Stimulated activated CD4-positive, alpha-beta T cell treated with anti-CD3 and anti-CD28 coated beads, TNF-alpha, amount 100 ng/mL, for 1 hour (primary cell): Measurements from ENCODE around the gene HUNK.
"Not testable (repeated sequence)": the region's sequence is repeated elsewhere in the genome, so short reads cannot be mapped to it uniquely, and the experiment has no call there.

Experiments
- DNase-seq, 3 donors: peaks; one replicate each; pipeline ENCODE4 v3.0.0-alpha.2; 2020; ENCODE audit warnings: low read depth in 3 of 3, low spot score in 1 of 3

The HUNK gene

DNA sequence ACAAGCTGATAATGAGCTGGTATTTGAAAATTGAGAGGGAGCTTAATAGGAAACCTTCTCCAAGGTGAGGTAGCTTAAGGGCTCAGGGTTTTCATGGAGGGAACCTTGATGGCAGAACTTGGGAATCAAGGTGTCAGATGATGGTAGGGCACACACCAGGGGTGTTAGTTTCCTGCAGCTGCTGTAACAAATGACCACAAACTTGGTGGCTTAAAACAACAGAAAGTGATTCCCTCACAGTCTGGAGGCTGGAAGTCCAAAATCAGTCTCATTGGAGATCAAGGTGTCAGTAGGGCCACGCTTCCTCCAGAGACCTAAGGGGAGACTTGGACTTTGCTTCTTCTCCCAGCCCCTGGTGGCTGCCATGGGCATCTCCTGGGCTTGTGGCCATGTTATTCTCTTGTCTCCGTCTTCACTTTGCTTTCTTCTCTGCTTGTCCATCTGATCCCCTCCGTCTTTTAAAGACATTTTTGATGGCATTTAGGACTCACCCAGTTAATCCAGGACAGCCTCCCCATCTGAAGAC lies 45.5 kb downstream of the HUNK start:
- DNase-seq, result no peak

DNA sequence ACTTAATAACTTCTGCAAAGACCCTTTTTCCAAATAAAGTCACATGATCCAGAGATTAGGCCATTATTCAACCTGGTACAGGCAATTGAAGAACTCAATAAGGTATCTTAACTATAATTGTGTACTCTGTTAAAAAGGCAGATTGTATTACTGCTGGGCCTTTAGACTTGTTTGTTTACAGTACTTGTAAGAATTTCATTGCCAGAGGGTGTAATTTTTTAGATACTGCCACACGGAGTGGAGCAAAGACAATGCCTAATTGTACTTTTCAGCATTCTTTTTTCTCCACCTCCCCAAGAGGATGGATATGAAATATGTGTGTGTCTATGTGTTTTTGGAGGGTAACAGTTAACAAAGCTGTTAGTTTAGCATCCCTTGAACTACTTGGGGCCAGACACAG lies 47.5 kb downstream of the HUNK start:
- DNase-seq, result no peak

DNA sequence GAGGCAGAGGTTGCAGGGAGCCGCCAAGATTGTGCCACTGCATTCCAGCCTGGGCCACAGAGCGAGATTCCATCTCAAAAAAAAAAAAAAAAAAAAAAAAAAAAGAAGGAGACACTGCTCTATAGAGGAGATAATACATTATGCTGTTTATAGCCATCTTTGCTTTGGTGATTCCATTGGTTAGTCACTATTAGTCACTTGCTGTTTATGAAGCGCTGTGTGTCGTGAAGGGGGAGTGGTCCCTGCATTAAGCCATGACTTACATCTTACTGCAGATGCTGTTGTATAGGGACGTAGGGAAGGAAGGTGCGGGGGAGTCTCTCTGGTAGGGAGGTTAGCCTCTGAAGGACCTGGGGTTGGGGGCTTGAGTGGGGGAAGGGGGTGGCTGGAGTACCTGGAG lies 48.3 kb downstream of the HUNK start:
- DNase-seq, result no peak

DNA sequence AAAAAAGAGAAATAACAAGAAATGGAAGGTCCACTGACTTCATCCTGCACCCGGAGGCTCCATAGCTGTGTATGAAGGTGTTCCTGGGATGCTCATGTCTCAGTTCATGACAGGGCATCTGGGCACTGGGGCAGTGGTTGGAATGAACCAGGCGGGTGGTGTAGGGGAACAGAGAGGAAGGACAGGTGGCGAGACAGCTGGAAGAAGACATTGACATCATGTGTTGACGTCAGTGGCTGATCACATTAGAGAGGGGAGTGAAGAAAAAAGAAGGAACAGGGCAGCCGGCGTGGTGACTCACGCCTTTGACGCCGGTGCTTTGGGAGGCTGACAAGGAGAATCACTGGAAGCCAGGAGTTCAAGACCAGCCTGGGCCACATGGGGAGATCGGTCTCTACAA lies 50.1 kb downstream of the HUNK start:
- no peak for DNase-seq

DNA sequence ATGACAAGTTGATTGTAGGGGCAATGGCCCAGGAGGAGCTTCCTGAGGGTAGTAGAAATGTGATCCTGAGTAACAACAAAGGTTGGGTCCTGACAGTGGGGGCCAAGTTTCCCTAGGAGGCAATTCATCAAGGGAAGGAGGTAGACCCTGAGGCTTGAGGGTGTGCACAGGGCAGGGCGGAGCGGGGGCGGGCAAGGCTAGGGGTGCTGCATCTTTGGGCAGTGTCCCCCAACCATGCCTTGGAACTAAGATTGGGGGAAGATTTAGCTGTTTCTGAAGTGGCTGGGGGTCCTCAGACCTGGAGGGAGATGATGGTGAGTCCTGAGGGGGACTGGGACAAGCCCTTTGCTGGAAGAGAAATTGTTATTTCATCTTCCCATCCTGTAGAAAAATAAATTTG lies 50.9 kb downstream of the HUNK start:
- no peak for DNase-seq

DNA sequence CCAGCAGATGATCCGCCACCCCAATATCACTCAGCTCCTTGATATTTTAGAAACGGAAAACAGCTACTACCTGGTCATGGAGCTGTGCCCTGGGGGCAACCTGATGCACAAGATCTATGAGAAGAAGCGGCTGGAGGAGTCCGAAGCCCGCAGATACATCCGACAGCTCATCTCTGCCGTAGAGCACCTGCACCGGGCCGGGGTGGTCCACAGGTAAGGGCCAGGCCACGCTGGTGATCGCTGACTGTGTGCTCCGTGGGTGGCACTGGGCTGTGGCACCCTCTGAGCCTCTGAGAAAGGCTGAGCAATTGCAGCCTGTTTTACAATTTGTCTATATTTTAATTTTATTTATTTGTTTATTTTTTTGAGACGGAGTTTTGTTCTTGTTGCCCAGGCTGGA lies 51.7 kb downstream of the HUNK start:
- DNase-seq, result no peak

DNA sequence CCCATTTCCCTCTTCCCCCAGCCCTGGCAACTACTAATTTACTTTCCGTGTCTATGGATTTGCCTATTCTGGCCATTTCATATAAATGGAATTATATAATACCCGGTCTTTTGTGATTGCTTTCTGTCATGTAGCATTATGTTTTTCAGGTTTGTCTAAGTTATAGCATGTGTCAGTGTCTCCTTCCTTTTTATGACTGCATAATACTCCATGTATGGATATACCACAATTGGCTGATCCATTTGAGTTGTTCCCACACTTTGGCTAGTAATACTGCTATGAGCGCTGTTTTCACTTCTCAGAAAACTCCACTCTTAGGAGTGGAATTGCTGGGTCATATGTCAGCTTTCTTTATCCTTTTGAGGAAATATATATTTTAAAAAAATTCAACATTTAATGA lies 53.7 kb downstream of the HUNK start:
- DNase-seq, result no peak

DNA sequence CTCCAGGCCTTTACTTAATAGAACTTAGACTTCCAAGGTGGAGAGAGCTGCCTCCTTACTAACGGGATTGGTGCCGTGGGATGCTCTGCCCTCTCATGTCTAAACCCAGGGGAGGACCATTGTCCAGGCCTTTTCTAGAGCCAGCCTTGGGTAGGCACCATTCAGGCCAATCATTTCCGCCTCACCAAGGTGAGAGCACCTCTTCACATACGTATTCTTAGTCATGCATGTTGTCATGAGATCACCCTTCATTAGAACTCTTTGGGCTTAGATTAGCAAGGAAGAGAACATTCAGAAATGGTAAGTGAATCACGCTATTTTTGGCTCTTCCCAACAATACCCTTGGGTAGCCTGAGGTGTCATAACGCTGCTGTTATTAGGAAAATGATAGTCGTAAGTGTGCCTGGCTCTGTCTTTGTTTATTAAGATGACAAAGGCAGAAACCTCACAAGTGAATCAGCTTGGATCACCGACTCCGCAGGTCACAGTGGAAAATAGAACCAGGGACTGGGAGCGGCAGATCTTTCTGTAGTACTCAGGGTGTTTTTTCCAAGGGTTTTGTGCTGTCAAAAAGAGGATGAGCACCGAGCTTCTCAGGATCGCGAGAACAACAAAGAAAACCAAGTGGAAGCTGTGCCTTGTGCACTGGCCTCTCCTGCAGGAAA lies 55.0 kb downstream of the HUNK start:
- no peak for DNase-seq

DNA sequence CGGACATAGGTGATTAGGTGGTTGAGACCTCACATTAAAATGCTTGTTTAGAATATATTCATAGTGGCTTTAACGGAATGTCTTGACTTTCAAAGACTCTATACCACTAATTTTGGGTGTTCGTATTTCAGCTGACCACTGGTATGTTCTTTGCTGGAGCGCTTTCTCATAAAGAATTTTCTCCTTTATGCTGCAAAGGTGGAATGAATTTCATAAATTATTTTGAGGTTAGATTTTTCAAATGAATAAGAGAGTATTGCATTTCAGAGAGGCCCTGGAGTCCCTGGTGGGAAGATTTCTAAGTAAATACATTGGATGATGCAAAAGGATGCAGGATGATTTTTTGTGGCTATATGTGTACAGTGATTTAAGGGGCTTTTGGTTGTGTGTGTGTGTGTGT lies 55.8 kb downstream of the HUNK start:
- no peak for DNase-seq

DNA sequence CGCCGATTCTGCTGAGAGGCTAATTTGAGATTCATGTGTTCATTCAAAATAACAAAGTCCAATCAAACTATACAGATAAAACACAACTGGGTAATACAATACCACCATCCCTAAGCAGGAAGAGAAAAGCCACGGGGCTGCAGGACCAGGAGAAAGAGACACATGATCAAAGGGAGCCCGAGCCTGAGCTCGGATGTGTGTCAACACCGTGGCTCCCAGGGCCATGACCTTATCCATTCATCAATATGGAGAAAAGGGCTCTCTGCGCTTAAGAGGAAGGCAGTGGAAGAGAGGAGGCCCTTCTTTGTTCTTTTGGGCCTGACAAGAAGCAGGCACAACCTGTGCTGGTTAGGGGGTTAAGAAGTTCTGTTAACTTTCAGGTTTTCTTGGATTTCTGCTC lies 56.7 kb downstream of the HUNK start:
- DNase-seq, result no peak

DNA sequence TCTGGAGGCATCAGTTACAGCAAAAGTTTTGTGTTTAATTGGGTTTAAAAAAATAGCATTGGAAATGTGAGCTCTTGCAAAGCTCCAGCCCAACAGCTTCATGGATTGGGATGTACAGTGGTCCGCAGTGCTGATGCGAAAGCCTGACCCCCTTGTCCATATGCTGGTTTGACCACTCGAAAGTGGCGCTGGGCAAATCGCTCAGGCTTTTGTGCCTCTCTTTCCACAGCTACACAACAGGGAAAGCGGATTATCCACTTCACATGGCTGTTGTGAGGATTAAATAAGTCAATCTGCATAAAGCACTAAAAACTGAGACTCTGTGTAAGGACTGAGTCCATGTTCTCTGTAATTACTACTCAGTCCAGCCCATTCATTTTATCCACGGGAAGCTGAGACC lies 57.2 kb downstream of the HUNK start:
- no peak for DNase-seq

DNA sequence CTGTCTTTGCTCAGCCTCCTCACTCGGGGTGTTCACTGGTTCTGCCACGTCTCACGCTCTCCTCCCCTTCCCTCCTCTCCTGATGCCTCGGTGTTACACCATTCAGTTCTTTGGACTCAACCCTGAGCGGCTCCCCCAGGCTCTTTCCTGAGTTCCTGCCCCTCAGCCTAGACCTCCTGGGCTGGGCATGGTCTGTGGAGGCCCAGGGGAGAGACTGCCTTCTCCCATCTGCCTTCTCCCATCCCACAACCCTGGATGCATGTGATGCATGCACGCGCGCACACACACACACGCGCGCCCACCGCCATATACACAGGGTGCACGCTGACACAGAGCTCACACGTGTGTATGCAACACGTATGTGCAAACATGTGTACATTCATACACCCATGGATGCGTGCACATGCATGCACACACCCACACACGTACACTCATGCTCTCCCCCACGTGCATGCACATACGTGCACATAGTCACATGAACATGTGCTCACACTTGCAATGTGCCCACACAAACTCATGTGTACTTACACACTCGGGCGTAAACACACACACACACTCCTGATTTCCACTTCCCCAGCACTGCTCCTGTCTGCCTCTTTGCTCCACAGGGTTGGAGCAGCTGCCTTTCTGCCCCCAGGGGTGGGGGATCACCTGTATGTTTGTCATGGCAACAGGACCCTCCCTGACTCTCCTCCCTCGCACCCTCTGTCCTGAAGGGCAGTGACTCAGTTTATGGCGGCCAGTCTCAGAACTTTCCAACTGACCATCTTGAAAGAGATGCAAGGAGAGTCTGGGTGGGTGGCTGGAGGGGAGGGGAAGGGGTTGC lies 59.0 kb downstream of the HUNK start:
- no peak for DNase-seq

DNA sequence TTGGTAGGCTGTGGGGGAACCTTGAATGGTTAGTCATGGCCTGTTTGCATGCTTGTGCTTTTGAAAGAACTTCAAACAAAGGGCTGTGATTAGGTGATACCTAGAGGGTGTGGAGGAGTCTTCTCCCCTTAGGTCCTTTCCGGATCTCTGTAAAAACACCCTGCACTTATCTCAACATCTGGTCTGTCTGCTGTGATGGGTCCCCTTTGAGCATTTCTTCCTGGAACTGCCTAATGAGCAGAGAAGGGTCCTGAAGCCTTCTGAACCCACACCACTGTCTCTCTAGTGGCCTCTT lies 59.6 kb downstream of the HUNK start:
- DNase-seq, result no peak

DNA sequence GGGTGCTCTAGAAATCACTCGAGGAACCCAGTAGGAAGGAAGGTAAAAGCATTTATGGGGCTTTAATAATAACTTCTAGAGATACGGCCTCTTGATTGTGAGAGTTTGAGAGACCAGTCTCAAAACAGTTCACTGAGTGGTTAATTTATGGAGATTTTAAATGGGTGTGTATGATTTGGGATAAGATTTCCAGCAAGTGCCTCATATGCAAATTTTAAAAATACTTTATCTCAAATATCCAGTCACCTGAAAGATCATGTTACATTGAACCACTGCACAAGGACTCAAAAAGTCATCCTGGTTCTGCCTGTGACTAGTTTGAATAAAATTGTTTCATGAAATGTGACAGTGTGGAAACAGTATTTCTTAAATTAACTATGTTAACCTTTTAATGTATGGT lies 64.5 kb downstream of the HUNK start:
- DNase-seq, result no peak

DNA sequence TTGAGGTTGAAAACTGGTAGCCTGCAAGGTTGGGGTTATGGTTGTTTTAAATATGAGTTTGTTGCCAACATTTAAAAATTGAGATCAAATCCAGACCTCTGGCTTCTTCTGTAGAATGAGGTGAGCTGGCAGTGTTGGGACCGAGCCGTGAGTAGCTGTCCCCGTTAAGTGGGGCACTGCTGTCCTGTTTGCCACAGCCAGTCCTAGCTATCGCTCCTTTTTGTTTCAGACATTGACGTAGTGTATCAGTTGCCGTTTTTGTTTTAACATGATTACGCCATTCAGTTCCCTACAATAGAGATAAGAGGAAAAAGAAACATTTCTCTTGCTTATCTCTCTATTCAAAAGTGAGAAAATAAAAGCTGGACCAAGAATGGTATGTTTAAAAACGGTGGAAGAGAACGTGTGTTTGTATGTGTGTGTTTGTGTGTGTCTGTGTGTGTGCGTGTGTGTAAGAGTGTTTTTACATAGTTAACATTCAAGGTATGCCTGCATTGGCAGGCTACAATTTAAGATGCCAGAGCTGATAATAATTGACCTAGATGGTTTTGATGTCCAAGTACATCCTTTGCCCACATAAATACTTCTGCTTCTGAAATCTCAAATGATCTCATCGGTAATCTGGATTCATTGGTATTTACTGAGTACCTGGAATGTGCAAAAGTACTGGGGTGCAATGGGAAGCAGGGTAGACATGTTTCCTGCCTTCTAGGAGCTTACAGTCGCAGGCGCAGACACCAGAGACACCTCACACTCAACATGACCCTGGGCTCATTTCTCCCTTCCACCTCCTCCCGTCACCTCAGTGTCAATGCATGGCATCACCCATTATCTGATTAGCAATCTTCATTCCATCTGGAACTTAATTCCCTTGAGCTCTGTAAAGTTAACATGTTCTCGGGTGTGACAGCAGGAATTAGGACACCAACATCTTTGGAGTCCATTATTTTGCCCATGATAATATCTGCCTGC lies 65.8 kb downstream of the HUNK start:
- DNase-seq, result no peak

DNA sequence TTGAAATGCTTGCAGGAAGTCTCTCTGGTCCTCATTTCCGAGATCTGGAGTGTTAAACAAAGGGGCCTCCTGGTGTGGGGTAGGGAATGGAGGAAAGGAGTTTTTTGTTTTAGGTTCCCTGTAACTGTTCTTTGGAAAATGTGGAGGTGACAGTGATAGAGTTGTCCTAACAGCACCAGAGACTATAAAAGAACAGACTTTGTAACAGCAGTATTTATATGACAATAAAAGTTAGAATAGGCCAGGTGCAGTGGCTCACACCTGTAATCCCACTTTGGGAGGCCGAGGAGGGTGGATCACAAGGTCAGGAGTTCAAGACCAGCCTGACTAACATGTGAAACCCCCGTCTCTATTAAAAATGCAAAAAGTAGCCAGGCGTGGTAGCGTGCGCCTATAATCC lies 68.9 kb downstream of the HUNK start:
- no peak for DNase-seq

DNA sequence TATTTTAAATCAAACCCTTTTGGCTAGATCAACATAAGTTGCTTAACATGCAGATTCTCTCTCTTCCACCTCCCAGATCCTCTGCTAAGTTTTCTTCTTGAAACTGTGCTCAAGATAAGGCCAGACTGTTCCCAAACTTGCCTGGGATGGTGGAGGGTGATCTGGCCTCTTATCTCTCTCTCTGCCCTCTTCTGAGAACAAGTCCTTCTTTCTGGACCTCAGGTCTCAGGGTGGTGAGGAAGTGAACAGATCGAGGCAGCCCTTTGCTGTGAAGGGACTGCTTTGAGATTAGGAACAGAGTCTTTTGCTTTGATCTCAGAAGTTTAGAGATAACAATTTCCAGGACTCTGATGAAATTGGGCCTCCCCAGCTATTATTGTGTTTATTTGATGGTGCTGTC lies 70.7 kb downstream of the HUNK start:
- DNase-seq, result no peak

DNA sequence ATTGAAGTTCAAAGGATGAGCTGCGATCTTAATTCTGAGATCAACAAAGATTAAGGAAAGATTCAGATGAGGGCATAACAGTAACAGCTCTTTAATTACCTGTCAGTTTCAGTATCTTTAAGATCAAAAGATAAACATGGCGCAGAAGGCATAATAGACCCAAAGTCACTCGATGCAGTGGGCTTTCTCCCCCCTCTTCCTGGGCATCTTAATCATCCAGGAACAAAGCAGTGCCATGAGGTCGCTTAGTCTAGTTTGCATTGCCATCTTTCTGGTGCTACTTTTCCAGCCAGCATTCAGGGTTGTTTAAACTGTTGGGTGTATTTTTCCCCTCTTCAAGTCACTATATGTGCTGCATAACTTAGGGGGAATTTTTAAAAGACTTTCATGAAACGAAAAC lies 72.3 kb downstream of the HUNK start:
- no peak for DNase-seq

DNA sequence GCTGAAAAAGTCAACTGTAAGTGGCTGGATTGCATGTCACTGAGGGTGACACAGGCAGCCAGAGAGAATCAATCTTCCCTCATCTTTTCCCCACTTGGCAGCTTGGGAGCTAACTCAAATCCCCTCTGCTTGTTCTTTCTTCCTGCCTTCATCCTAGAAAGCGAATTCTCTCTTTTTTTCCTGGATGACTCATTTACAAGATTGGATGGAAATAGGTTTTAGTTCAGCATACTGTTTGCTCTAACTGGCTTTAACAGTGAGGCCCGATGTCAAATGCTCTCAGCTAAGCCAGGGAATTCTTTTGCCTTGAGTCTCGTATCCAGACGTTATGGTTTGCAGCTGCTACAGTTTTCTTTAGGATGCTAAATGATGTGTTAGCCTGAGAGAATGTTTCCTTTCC lies 72.7 kb downstream of the HUNK start:
- DNase-seq, result no peak

DNA sequence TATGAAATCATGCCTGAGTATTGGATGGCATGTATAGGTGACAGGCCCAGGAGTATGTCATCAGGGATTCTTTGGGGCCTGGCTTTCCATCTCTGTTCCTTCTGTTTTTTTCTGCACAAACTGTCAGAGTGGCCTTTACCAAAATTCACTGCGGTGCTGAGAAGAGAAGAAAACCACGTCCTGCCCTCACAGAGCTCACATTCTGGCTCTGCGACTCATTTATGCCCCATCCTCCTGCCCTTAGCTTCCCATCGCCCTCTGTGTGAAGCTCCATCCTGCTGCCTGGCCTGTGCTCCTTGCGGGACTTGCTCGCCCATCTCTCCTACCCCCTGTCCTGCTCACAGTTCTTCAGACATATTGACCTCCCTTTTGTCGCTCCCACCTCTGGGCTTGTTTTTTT lies 73.4 kb downstream of the HUNK start:
- no peak for DNase-seq

DNA sequence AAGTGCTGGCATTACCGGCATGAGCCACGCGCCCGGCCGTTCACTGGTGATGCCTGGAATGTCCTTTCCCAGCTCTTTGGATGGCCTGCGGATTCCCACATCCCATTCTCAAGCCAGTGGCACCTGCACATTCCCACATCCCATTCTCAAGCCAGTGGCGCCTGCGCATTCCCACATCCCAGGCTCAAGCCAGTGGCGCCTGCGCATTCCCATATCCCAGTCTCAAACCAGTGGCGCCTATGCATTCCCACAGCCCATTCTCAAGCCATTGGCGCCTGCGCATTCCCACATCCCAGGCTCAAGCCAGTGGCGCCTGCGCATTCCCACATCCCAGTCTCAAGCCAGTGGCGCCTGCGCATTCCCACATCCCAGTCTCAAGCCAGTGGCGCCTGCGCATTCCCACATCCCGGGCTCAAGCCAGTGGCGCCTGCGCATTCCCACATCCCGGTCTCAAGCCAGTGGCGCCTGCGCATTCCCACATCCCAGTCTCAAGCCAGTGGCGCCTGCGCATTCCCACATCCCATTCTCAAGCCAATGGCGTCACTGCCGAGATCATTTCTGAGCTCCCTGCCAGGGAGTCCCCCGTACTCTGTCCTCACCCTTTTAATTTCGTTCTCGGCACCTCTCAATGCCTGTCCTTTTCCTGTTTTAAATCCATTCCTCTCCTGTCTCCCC lies 74.2 kb downstream of the HUNK start:
- not testable (repeated sequence) for DNase-seq
